Measurements from ENCODE around the gene MAGI3. TPM values are rescaled to one million over a fixed set of nuclear protein-coding genes. Genes with fewer than 3 reads are reported as not detected.
A peak's percentile ranks its signal among the peaks of the same experiment; 100 is the strongest.

MAGI3 gene
- total and polyA plus RNA-seq, 2 of the 13 experiments (the other 11 are each of a cell fraction or from before 2014, with no cell fraction given) = 4.0 to 11.8 TPM

DNA sequence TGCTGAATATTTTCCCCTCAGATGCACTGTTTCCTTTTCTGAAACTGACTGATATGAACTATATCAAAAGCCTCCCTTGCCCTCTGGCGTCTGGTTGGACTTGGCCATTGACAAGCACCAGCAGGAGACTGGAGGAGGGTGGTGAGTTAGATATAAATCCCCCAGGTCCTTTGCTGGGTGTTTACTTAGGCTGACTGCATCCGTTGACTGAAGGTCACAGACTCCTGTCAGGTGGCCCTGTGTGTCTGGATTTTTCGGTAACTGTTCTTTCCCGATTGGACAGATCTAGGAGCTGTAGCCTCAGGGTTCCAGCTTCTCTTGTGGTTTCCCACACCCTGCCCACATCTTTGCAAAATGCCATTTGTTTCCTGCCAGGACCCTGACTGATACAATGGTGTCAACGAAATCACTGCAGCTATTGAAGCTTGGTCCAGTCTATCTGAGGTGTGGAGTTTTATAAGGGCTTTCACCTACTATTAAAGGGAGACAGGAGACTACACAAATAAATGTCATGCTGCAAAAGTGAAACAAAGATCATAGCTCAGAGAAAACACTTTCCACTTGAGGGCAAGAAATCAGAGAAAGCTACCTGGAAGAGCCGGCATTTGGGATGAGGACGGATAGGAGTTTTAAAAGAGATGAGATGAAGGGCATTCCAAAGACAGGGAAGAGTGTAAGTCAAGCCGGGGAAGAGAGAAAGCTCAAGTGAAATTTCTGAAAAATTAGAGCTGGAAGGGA lies 1.5 kb upstream of the MAGI3 start (continued):
- peak; percentile 88 for TF ChIP-seq SKI (IDR thresholded peaks at IDR 0.05; ENCODE audit: partially characterized antibody)
- no peak for TF ChIP-seq ZMYM2 (CRISPR knock-in tag; IDR thresholded peaks at IDR 0.05)
- no peak; the same call in 1 of the 2 replicates for TF ChIP-seq SIN3A (IDR thresholded peaks at IDR 0.05; ENCODE audit: borderline replicate concordance, low read depth, low read length)
- TF ChIP-seq, protein P1, sequence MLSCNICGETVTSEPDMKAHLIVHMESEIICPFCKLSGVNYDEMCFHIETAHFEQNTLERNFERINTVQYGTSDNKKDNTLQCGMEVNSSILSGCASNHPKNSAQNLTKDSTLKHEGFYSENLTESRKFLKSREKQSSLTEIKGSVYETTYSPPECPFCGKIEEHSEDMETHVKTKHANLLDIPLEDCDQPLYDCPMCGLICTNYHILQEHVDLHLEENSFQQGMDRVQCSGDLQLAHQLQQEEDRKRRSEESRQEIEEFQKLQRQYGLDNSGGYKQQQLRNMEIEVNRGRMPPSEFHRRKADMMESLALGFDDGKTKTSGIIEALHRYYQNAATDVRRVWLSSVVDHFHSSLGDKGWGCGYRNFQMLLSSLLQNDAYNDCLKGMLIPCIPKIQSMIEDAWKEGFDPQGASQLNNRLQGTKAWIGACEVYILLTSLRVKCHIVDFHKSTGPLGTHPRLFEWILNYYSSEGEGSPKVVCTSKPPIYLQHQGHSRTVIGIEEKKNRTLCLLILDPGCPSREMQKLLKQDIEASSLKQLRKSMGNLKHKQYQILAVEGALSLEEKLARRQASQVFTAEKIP (CRISPR knock-in tag; IDR thresholded peaks at IDR 0.05; ENCODE audit: borderline replicate concordance) = no peak
- TF ChIP-seq ZSCAN9 (CRISPR knock-in tag; IDR thresholded peaks at IDR 0.05; ENCODE audit: borderline replicate concordance) = 0 out of 2 replicates have a peak, but pooled peaks have one; percentile 15
- TF ChIP-seq, protein P2, sequence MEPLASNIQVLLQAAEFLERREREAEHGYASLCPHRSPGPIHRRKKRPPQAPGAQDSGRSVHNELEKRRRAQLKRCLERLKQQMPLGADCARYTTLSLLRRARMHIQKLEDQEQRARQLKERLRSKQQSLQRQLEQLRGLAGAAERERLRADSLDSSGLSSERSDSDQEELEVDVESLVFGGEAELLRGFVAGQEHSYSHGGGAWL (CRISPR knock-in tag; IDR thresholded peaks at IDR 0.05) = no peak
- TF ChIP-seq, protein P3, sequence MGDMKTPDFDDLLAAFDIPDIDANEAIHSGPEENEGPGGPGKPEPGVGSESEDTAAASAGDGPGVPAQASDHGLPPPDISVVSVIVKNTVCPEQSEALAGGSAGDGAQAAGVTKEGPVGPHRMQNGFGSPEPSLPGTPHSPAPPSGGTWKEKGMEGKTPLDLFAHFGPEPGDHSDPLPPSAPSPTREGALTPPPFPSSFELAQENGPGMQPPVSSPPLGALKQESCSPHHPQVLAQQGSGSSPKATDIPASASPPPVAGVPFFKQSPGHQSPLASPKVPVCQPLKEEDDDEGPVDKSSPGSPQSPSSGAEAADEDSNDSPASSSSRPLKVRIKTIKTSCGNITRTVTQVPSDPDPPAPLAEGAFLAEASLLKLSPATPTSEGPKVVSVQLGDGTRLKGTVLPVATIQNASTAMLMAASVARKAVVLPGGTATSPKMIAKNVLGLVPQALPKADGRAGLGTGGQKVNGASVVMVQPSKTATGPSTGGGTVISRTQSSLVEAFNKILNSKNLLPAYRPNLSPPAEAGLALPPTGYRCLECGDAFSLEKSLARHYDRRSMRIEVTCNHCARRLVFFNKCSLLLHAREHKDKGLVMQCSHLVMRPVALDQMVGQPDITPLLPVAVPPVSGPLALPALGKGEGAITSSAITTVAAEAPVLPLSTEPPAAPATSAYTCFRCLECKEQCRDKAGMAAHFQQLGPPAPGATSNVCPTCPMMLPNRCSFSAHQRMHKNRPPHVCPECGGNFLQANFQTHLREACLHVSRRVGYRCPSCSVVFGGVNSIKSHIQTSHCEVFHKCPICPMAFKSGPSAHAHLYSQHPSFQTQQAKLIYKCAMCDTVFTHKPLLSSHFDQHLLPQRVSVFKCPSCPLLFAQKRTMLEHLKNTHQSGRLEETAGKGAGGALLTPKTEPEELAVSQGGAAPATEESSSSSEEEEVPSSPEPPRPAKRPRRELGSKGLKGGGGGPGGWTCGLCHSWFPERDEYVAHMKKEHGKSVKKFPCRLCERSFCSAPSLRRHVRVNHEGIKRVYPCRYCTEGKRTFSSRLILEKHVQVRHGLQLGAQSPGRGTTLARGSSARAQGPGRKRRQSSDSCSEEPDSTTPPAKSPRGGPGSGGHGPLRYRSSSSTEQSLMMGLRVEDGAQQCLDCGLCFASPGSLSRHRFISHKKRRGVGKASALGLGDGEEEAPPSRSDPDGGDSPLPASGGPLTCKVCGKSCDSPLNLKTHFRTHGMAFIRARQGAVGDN (CRISPR knock-in tag; IDR thresholded peaks at IDR 0.05) = no peak
- peak; percentile 84 for TF ChIP-seq PITX1 (CRISPR knock-in tag; IDR thresholded peaks at IDR 0.05)
- TF ChIP-seq, protein P4, sequence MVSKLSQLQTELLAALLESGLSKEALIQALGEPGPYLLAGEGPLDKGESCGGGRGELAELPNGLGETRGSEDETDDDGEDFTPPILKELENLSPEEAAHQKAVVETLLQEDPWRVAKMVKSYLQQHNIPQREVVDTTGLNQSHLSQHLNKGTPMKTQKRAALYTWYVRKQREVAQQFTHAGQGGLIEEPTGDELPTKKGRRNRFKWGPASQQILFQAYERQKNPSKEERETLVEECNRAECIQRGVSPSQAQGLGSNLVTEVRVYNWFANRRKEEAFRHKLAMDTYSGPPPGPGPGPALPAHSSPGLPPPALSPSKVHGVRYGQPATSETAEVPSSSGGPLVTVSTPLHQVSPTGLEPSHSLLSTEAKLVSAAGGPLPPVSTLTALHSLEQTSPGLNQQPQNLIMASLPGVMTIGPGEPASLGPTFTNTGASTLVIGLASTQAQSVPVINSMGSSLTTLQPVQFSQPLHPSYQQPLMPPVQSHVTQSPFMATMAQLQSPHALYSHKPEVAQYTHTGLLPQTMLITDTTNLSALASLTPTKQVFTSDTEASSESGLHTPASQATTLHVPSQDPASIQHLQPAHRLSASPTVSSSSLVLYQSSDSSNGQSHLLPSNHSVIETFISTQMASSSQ (IDR thresholded peaks at IDR 0.05; ENCODE audit: low read depth) = no peak
- TF ChIP-seq, protein P4 (CRISPR knock-in tag; IDR thresholded peaks at IDR 0.05; ENCODE audit: borderline replicate concordance) = no peak; the same call in 1 of the 2 replicates
- 0 out of 2 replicates have a peak, but pooled peaks have one; percentile 50 for TF ChIP-seq ZNF205 (CRISPR knock-in tag; IDR thresholded peaks at IDR 0.05)
- TF ChIP-seq PTBP1 (IDR thresholded peaks at IDR 0.05; ENCODE audit: low read depth, low read length, poor library complexity, severe bottlenecking) = no peak
- TF ChIP-seq BRD4 (CRISPR knock-in tag; IDR thresholded peaks at IDR 0.05) = no peak
- TF ChIP-seq MIXL1 (CRISPR knock-in tag; IDR thresholded peaks at IDR 0.05) = peak; percentile 33; the same call in 1 of the 2 replicates
- TF ChIP-seq DR1 (CRISPR knock-in tag; IDR thresholded peaks at IDR 0.05) = no peak
- no peak for TF ChIP-seq AGO2 (optimal IDR thresholded peaks at IDR 0.05; ENCODE audit: low read depth, low read length)
- TF ChIP-seq, protein P5, sequence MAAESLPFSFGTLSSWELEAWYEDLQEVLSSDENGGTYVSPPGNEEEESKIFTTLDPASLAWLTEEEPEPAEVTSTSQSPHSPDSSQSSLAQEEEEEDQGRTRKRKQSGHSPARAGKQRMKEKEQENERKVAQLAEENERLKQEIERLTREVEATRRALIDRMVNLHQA (CRISPR knock-in tag; IDR thresholded peaks at IDR 0.05) = no peak
